Measurements from ENCODE around the gene CAMP.

- TF ChIP-seq EZH2 (IDR thresholded peaks at IDR 0.05) (no peak), POLR2AphosphoS5 (IDR thresholded peaks at IDR 0.05; ENCODE audit: borderline replicate concordance, low read depth, low read length) (no peak), FOXP2 (optimal IDR thresholded peaks at IDR 0.05; ENCODE audit: control extremely low read depth, extremely low read length, insufficient read depth) (no peak)
Measured at GRCh38 chr3:48268381-48268935, 45.2 kb downstream of the CAMP start.
